CD4-positive, alpha-beta T cell (primary cell): ENCODE results near the gene ETF1. TPM values are rescaled to one million over a fixed set of nuclear protein-coding genes. Genes with fewer than 3 reads are reported as not detected.
A peak's percentile ranks its signal among the peaks of the same experiment; 100 is the strongest.

Source experiments
- ATAC-seq: fragments of 200-7000 bp; cut with Tn5 transposase; one replicate; pipeline ENCODE4 v1.10.0; 2022; ENCODE audit warnings: mild to moderate bottlenecking; ENCODE audit not compliant: poor library complexity
- CTCF ChIA-PET: fragments of 350-600 bp; sonication (Branson Sonifier 250); formaldehyde crosslinking; loops from one replicate; lab custom pipeline; 2021; ENCODE audit warnings: antibody characterized with exemption, inconsistent platforms; lab: Charles Lee
- POLR2A ChIA-PET: fragments of 350-600 bp; sonication (Branson Sonifier 250); formaldehyde crosslinking; loops from one replicate; lab custom pipeline; 2021; ENCODE audit warnings: antibody characterized with exemption, inconsistent platforms; lab: Charles Lee
- DNase-seq, 14 experiments: peaks; one replicate each; pipeline ENCODE4 v3.0.0-alpha.2; 2013 to 2020; ENCODE audit warnings: mixed read lengths in 2 of 14
- H3K27ac ChIP-seq, 2 donors: one replicate each; pipeline versions ENCODE4 v1.5.1 to v1.7.0; 2013; ENCODE audit warnings: low read length in 2 of 2, low read depth in 1 of 2, mild to moderate bottlenecking in 1 of 2
- H3K27me3 ChIP-seq, 2 experiments: 1 replicate in 1 of 2; 2 replicates in 1 of 2; pipeline versions ENCODE4 v1.6.1 to v1.7.0; 2013; ENCODE audit warnings: low read length in 2 of 2, control low read depth in 1 of 2, mild to moderate bottlenecking in 1 of 2, moderate library complexity in 1 of 2; ENCODE audit not compliant: insufficient read depth in 2 of 2, control insufficient read depth in 1 of 2
- H3K36me3 ChIP-seq: one replicate; pipeline ENCODE4 v1.6.1; 2013; ENCODE audit warnings: low read length, control low read depth; ENCODE audit not compliant: insufficient read depth
- H3K4me1 ChIP-seq: one replicate; pipeline ENCODE4 v1.6.1; 2013; ENCODE audit warnings: low read length, control low read depth; ENCODE audit not compliant: insufficient read depth
- H3K4me3 ChIP-seq: one replicate; pipeline ENCODE4 v1.5.1; 2013; ENCODE audit warnings: mild to moderate bottlenecking, low read length, moderate library complexity
- H3K9me3 ChIP-seq, 2 experiments: 1 replicate in 1 of 2; 2 replicates in 1 of 2; pipeline versions ENCODE4 v1.6.1 to v1.7.0; 2013; ENCODE audit warnings: low read length in 2 of 2, mild to moderate bottlenecking in 2 of 2, control low read depth in 1 of 2, moderate library complexity in 1 of 2; ENCODE audit not compliant: control insufficient read depth in 1 of 2, insufficient read depth in 1 of 2
- H3K27ac Mint-ChIP-seq: one replicate; pipeline ENCODE4 v1.8.0; 2020; ENCODE audit warnings: mixed read lengths
- H3K27me3 Mint-ChIP-seq: one replicate; pipeline ENCODE4 v1.8.0; 2021; ENCODE audit warnings: mixed read lengths
- H3K36me3 Mint-ChIP-seq: one replicate; pipeline ENCODE4 v1.8.0; 2021; ENCODE audit warnings: low read depth, mixed read lengths
- H3K4me1 Mint-ChIP-seq: one replicate; pipeline ENCODE4 v1.8.0; 2021; ENCODE audit warnings: low read depth, mixed read lengths
- H3K4me3 Mint-ChIP-seq: one replicate; pipeline ENCODE4 v1.8.0; 2020; ENCODE audit warnings: mild to moderate bottlenecking, mixed read lengths
- H3K9me3 Mint-ChIP-seq: one replicate; pipeline ENCODE4 v1.8.0; 2020; ENCODE audit warnings: mixed read lengths
- intact Hi-C, 2 experiments: fragments of 100-400 bp; cut with DNase I in 1 of 2; cut with micrococcal nuclease in 1 of 2; formaldehyde crosslinking; loops; one replicate each; pipeline versions ENCODE4 v1.15.1 to v1.9.0; 2023 to 2025; cut with DNase I, micrococcal nuclease
- total RNA-seq, 174 experiments: library from RNA in 2 of 174; stranded (reverse) in 2 of 174; gene quantifications; one replicate each; pipeline ENCODE4 v1.2.3 and lab custom pipeline; 2021 to 2026
- TF ChIP-seq, protein P1 (sequence below): fragments of 200-600 bp; IDR thresholded peaks from one replicate; pipeline ENCODE4 v1.8.0; 2022; ENCODE audit warnings: antibody characterized with exemption, mild to moderate bottlenecking

Gene ETF1
- total RNA-seq, 2 experiments from 2014 or later: 178 to 187 TPM

DNA sequence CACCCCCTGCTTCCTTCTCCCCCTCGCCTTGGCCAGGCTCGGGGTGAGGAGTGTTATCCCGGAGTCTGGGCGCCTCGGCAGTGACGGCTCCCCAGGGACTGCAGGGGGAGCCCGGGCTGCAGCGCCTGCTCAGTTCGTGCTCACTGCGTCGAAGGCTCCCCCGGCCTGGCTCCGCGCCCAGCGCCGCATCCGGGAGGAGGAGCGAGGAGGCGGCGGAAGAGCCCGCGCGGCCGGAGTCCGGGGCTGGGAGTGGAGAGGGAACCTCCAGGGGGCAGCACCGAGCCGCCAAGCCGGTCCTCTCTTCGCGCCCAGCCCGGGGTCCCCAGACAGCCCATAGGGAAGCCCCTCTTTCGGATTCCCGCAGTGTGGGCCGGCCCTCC, 79.0 kb downstream of the ETF1 start:
- Histone ChIP-seq H3K4me3 (peak overlapping the region; percentile 60), H3K4me1 (peaks cover 60% of the 10 kb centered on the region), H3K9me3 (no peaks in the 10 kb centered on the region), H3K27me3 (no peaks in the 10 kb centered on the region), H3K36me3 (peaks cover 9% of the 10 kb centered on the region), H3K27ac (peak overlapping the region; percentile 89 to 94)
- TF ChIP-seq, protein P1, sequence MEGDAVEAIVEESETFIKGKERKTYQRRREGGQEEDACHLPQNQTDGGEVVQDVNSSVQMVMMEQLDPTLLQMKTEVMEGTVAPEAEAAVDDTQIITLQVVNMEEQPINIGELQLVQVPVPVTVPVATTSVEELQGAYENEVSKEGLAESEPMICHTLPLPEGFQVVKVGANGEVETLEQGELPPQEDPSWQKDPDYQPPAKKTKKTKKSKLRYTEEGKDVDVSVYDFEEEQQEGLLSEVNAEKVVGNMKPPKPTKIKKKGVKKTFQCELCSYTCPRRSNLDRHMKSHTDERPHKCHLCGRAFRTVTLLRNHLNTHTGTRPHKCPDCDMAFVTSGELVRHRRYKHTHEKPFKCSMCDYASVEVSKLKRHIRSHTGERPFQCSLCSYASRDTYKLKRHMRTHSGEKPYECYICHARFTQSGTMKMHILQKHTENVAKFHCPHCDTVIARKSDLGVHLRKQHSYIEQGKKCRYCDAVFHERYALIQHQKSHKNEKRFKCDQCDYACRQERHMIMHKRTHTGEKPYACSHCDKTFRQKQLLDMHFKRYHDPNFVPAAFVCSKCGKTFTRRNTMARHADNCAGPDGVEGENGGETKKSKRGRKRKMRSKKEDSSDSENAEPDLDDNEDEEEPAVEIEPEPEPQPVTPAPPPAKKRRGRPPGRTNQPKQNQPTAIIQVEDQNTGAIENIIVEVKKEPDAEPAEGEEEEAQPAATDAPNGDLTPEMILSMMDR: peak; percentile 85
- ChIA-PET POLR2A (interaction anchor here (1.3 to 4.0 kb wide), 7 partner anchors 29 to 830 kb away, joined by 4 to 59 read pairs (median 20); partner anchors contain the start of genes ETF1, HSPA9, KDM3B and MATR3), CTCF (interaction anchor here (0.8 to 4.7 kb wide), 12 partner anchors 12 to 112 kb away, joined by 3 to 38 read pairs (median 5); partner anchors contain the start of genes ETF1 and KDM3B)
- intact Hi-C loops: loop anchor here (1.0 to 10.0 kb wide), 5 partner anchors 39 to 941 kb away; partner anchors contain the start of genes ETF1 (in 1 of the 2), HSPA9 (in 1 of the 2) and SPATA24 (in 1 of the 2)
- DNase-seq (peak; percentile 85 to 98 (median 93)), ATAC-seq (peak; percentile 51)
- Mint-ChIP-seq H3K27ac (peak overlapping the region; percentile 93), H3K9me3 (no peaks in the 10 kb centered on the region), H3K4me3 (peak overlapping the region; percentile 96), H3K4me1 (peaks cover 50% of the 10 kb centered on the region), H3K27me3 (no peaks in the 10 kb centered on the region), H3K36me3 (peaks cover 20% of the 10 kb centered on the region)

DNA sequence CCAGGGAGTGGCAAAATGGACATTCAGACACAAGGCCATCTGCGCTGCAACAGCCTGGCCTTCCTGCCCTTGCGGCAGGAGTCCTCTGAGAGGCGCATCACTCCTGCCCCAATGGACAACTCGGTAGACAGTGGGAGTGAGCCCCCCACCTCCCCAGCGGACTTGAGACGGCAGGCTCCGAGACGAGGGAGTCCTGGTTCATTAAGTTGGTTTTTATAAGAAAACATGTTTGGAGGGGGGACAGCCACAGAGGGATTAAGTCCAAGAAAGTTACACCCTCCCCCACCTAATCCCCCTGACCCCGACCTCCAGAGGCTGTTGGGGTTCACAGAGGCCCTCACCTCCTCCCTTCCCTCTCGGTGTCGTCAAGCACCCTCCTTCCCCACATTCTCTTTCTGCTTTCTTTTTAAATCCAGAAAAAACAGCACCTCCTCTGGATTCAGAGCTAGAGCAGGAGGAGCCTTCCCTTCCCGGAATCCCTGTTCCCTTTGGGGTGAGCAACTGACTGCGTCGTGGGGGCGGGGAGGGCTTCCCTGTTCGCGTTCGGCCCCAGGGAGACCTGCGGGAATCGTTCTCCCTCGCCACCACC, 79.5 kb downstream of the ETF1 start:
- peak overlapping the region; percentile 89 to 94 for H3K27ac ChIP-seq
- Mint-ChIP-seq H3K27ac (peak overlapping the region; percentile 93), H3K9me3 (no peaks in the 10 kb centered on the region), H3K36me3 (peaks cover 20% of the 10 kb centered on the region), H3K4me3 (peak overlapping the region; percentile 96), H3K4me1 (peaks cover 50% of the 10 kb centered on the region), H3K27me3 (no peaks in the 10 kb centered on the region)
- H3K36me3 ChIP-seq: peaks cover 9% of the 10 kb centered on the region
- ChIA-PET CTCF (interaction anchor here (1.0 to 4.7 kb wide), 8 partner anchors 11 to 112 kb away, joined by 3 to 38 read pairs (median 12); partner anchors contain the start of genes ETF1 and KDM3B), POLR2A (interaction anchor here (1.3 to 4.0 kb wide), 4 partner anchors 40 to 112 kb away, joined by 4 to 59 read pairs (median 25); partner anchors contain the start of genes ETF1, HSPA9 and KDM3B)
- no peaks in the 10 kb centered on the region for H3K9me3 ChIP-seq
- intact Hi-C loops: loop anchor here (1.0 to 10.0 kb wide), 5 partner anchors 39 to 941 kb away; partner anchors contain the start of genes ETF1 (in 1 of the 2), HSPA9 (in 1 of the 2) and SPATA24 (in 1 of the 2)
- ATAC-seq (no peak), DNase-seq (peak in 1 of 14 experiments; percentile 43)
- H3K4me3 ChIP-seq: peak overlapping the region; percentile 60
- H3K27me3 ChIP-seq: no peaks in the 10 kb centered on the region
- TF ChIP-seq, protein P1: no peak
- H3K4me1 ChIP-seq: peaks cover 65% of the 10 kb centered on the region

DNA sequence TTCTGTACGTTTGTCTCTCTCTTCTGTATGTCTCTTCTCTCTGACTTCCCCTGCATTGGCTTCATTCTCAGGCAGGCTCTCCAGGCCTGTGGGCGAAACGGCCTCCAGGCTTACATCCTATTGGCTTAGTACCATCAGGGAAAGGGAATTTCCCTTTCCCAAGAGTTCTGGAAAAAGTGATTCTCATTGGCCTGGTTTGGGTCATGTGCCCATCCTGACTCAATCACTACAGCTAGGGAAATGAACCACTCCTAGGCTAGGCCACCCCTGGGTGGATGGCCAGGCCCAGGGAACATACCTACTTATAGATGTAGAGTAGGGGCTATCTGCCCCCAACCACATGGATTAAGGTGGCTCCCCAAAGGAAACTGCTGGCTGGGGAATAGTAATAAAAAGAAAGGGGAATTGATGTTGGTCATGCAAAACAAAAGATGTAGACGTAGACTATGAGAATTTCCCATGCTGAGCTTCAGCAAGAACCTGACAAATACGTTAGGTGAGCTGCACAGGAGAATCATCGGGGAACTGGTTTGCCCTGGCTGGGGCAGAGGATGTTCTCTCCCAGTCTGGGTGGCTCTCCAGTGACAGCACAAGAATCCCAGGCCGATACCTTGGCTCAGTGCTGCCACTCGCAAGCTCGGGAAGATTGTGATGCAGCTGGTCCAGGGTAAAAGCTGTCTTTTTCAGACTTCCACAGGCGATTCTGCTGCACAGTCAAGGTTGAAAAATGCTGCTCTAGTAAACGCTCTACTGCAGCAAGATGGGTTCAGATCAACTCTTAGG, 81.5 kb downstream of the ETF1 start:
- Histone ChIP-seq H3K36me3 (no peaks in the 10 kb centered on the region), H3K27me3 (no peaks in the 10 kb centered on the region), H3K4me3 (no peak overlapping the region), H3K4me1 (peaks cover 56% of the 10 kb centered on the region), H3K27ac (no peak overlapping the region), H3K9me3 (no peaks in the 10 kb centered on the region)
- DNase-seq (no peak), ATAC-seq (no peak)
- H3K36me3 Mint-ChIP-seq: peaks cover 8% of the 10 kb centered on the region
- ChIA-PET CTCF (interaction anchor here (1.6 to 2.0 kb wide), 2 partner anchors 11 to 43 kb away, joined by 4 to 7 read pairs; no protein-coding TSS in a partner anchor), POLR2A (no interaction called here)
- H3K27ac Mint-ChIP-seq: peak overlapping the region; percentile 91
- H3K27me3 Mint-ChIP-seq: no peaks in the 10 kb centered on the region
- H3K4me3 Mint-ChIP-seq: peak overlapping the region; percentile 54
- intact Hi-C loops: loop anchor here in 1 of 2 experiments (10.0 kb wide), 2 partner anchors 113 to 943 kb away; partner anchors contain the start of genes HSPA9 and SPATA24
- peaks cover 41% of the 10 kb centered on the region for H3K4me1 Mint-ChIP-seq
- TF ChIP-seq, protein P1: no peak
- no peaks in the 10 kb centered on the region for H3K9me3 Mint-ChIP-seq
